Measurements from ENCODE around the gene FDX2. TPM values are rescaled to one million over a fixed set of nuclear protein-coding genes. Genes with fewer than 3 reads are reported as not detected.

The FDX2 gene
- total and polyA plus RNA-seq, 2 of the 8 experiments (the other 6 are each of a cell fraction or from before 2014, with no cell fraction given): 27.0 to 64.4 TPM

- Histone ChIP-seq H3K27me3 (replicated peaks in 1 of 4; ENCODE audit: control insufficient read depth in 3 of 4, extremely low read depth in 1 of 4, insufficient read depth in 3 of 4, low read length in 3 of 4) (no peaks in the 10 kb centered on the region), H2BK120ac (replicated peaks; ENCODE audit: low read depth, low read length) (no peak overlapping the region), H3K23ac (ENCODE audit: insufficient read length) (no peak overlapping the region), H3K4ac (replicated peaks; ENCODE audit: insufficient read length, low read depth, low read length) (no peak overlapping the region), H4K20me1 (replicated peaks in 1 of 2; ENCODE audit: control insufficient read depth in 1 of 2, insufficient read depth in 2 of 2, low read length in 2 of 2) (peaks cover 3 to 6% of the 10 kb centered on the region in 2 experiments), H2BK20ac (ENCODE audit: low read length) (no peak overlapping the region), H4K8ac (ENCODE audit: extremely low read depth, insufficient read depth, low read length) (no peak overlapping the region), H4K5ac (ENCODE audit: insufficient read length, low read depth, low read length) (no peak overlapping the region), H3K9me3 (ENCODE audit: insufficient read depth in 2 of 2, low read depth in 1 of 2, low read length in 1 of 2) (no peaks in the 10 kb centered on the region), H3K9ac (replicated peaks in 1 of 4; ENCODE audit: extremely low read depth in 1 of 4, low read depth in 3 of 4, low read length in 3 of 4) (no peak overlapping the region), H2AK5ac (ENCODE audit: low read depth, low read length) (no peak overlapping the region), H3K36me3 (ENCODE audit: control insufficient read depth in 2 of 4, insufficient read depth in 4 of 4, low read length in 3 of 4) (peaks cover 0 to 22% (median 9%) of the 10 kb centered on the region in 4 experiments; a peak in 6 of 8 replicates), H3K79me2 (ENCODE audit: control insufficient read depth in 1 of 2, insufficient read depth in 2 of 2, low read length in 2 of 2) (no peaks in the 10 kb centered on the region), H4K91ac (replicated peaks; ENCODE audit: insufficient read length, low read length) (no peak overlapping the region), H2BK15ac (ENCODE audit: low read length) (no peak overlapping the region), H3K4me2 (ENCODE audit: insufficient read depth in 1 of 2, low read depth in 2 of 2, low read length in 2 of 2) (no peak overlapping the region), H3K4me1 (replicated peaks in 1 of 4; ENCODE audit: control insufficient read depth in 3 of 4, insufficient read depth in 4 of 4, low read length in 3 of 4) (no peaks in the 10 kb centered on the region), H3K4me3 (ENCODE audit: extremely low read depth in 1 of 4, insufficient read depth in 2 of 4, low read depth in 3 of 4, low read length in 4 of 4) (no peak overlapping the region), H2AFZ (ENCODE audit: low read length) (no peak overlapping the region), H3K23me2 (ENCODE audit: low read depth, low read length) (0 out of 2 replicates have a peak, but pooled peaks cover 2% of the 10 kb centered on the region), H2BK5ac (ENCODE audit: low read depth, low read length) (no peak overlapping the region), H3K79me1 (ENCODE audit: low read depth, low read length) (peaks cover 2% of the 10 kb centered on the region; the same call in 1 of the 2 replicates), H2BK12ac (ENCODE audit: low read depth, low read length) (no peak overlapping the region), H3K27ac (ENCODE audit: low read depth, low read length) (no peak overlapping the region), H3K56ac (replicated peaks; ENCODE audit: insufficient read length, low read depth, low read length) (no peak overlapping the region), H3K14ac (ENCODE audit: insufficient read length) (no peak overlapping the region), H3K18ac (ENCODE audit: extremely low read depth, low read length) (no peak overlapping the region)
- CTCF ChIA-PET (ENCODE audit: partially characterized antibody): interaction anchor here (0.9 kb wide), 1 partner anchor 10 kb away, joined by 3 read pairs; no protein-coding TSS in a partner anchor
- DNase-seq (ENCODE audit: low read depth in 1 of 2, low spot score in 2 of 2) (no peak), FAIRE-seq (no peak)
- POLR2A ChIA-PET (ENCODE audit: partially characterized antibody): no interaction called here
- WGBS, 2 experiments (ENCODE audit: extremely low coverage in 1 of 2, insufficient coverage in 1 of 2, insufficient read length in 1 of 2, insufficient replicate concordance in 2 of 2, low coverage in 1 of 2, low lambda C conversion rate in 2 of 2, missing lambda C conversion rate in 1 of 2): 85% methylated on average over 12 of the region's 12 CpGs; no CpG with 5 or more reads in 1 of the 2 experiments
- TF ChIP-seq RAD21 (IDR thresholded peaks at IDR 0.05 in 1 of 2, conservative IDR thresholded peaks at IDR 0.05 in 1 of 2; ENCODE audit: low read depth in 2 of 2, low read length in 2 of 2): no peak
- no peak for TF ChIP-seq MAFK (IDR thresholded peaks at IDR 0.05; ENCODE audit: low read depth, low read length)
- TF ChIP-seq SRF (IDR thresholded peaks at IDR 0.05; ENCODE audit: low read depth, low read length): no peak
- no peak for TF ChIP-seq YY1 (IDR thresholded peaks at IDR 0.05; ENCODE audit: low read depth, low read length)
- TF ChIP-seq SUZ12 (IDR thresholded peaks at IDR 0.05; ENCODE audit: low read length): no peak
- no peak for TF ChIP-seq KDM4A (IDR thresholded peaks at IDR 0.05; ENCODE audit: low read depth, low read length, severe bottlenecking)
- no peak for TF ChIP-seq KDM5A (IDR thresholded peaks at IDR 0.05; ENCODE audit: low read length)
- no peak for TF ChIP-seq CBX8 (IDR thresholded peaks at IDR 0.05; ENCODE audit: borderline replicate concordance, low read depth, low read length)
- TF ChIP-seq NRF1 (IDR thresholded peaks at IDR 0.05; ENCODE audit: low read depth, low read length): no peak
- TF ChIP-seq POLR2A (IDR thresholded peaks at IDR 0.05; ENCODE audit: control extremely low read depth in 1 of 2, low read depth in 2 of 2, low read length in 2 of 2): no peak
- no peak for TF ChIP-seq SP2 (IDR thresholded peaks at IDR 0.05; ENCODE audit: low read length)
- no peak for TF ChIP-seq SP1 (IDR thresholded peaks at IDR 0.05; ENCODE audit: low read depth, low read length)
- TF ChIP-seq USF2 (IDR thresholded peaks at IDR 0.05; ENCODE audit: low read length): no peak
- no peak for TF ChIP-seq TAF1 (IDR thresholded peaks at IDR 0.05; ENCODE audit: low read depth, low read length)
These were observed 48.0 kb upstream of the FDX2 start for GRCh38 chr19:10363789-10364281.
